ENCODE data around the gene ODAD3.
"Not testable (repeated sequence)": the region's sequence is repeated elsewhere in the genome, so short reads cannot be mapped to it uniquely, and the experiment has no call there.

Gene ODAD3

DNA sequence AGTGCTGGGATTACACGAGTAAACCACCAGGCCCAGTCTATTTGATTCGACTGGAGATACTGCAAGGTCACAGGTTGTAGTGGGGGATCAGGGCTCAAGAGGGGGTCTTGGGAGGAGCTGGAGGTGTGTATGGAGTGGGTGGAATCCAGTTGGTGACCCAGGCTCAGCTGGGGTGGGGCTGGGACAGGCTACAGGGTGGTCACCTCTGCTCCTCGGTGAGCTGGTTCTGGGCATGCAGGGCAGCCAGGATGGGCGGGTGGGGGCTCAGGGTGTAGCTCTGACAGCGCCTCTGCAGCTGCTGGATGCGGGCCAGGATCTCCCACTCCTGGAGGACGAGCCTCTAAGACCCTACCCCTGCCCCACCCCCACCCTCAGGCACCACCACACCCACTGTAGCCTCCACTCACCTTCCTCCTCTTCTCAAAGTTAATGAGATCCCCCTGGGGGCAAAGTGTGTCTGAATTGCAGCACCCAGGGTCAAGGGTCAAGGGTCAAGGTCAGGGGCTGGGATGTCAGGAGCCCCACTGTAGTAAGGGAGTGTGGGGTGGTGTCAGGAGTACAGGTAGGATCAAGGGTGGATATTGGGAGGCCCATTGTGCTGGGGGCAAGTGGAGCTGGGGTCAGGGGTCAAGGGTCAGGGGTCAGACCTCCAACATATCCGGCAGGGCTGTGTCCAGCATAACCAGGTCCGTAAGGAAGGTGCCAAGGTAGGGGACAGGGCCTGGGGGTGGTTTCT is 32.9 kb downstream of the ODAD3 start:
- no peak for DNase-seq

DNA sequence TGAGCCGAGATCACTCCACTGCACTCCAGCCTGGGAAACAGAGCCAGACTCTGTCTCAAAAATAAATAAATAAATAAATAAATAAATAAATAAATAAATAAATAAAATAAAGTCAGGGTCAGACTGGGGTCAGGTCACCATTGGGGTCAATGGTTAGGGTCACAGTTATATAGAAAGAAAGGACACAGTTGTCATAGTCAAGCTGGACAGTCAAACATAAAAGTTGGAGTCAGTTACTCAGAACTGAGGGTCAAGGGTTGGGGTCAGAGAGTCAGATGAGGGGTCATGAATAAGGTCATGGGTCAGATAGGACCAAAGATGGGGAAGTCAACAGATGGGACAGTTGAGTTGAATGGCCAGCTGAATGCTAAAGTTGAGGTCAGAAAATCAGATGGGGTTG is 34.1 kb downstream of the ODAD3 start:
- no peak for DNase-seq

DNA sequence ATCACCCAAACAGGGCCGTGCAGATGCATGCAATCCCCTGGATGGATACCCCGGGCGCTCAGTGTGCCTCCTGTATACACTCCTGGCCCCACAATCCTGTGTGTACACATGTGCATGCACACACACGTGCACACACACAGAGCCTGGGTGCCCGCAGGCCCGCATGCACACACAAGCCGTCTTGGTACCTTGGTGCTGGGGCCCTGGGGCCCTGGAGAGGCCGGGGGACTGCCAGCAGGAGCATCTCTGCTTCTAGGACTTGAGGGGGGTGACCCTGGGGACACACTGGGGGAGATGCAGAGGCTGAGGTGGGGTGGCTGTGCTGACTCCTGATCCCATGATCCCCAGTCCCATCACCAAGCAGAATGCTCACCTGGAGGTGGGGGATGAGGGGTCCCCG is 35.3 kb downstream of the ODAD3 start:
- no peak for DNase-seq

DNA sequence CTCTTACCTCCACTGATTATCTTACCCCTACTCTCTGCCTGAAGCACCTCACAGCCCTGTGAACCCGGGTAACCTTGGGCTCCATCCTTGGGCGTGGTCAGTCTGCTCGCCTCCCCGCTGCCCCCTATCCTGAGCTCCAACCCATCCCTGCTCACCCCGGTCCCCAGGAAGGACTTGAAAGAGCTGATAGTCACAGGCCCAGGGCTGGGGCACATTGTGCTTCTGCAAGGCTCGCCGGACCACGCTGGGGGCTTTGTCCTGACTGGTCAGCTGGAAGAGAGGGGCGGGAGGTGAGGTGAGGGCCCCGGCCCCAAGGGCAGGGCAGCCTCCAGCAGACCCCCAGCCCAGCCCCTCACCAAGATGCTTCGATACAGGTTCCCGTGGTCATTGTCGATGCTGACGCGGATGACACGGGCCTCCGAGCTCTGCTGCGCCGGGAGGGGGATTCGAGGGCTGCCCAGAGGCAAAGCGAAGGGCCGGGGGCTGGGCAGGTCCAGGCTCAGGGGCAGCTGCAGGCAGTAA is 37.8 kb downstream of the ODAD3 start:
- no peak for DNase-seq

DNA sequence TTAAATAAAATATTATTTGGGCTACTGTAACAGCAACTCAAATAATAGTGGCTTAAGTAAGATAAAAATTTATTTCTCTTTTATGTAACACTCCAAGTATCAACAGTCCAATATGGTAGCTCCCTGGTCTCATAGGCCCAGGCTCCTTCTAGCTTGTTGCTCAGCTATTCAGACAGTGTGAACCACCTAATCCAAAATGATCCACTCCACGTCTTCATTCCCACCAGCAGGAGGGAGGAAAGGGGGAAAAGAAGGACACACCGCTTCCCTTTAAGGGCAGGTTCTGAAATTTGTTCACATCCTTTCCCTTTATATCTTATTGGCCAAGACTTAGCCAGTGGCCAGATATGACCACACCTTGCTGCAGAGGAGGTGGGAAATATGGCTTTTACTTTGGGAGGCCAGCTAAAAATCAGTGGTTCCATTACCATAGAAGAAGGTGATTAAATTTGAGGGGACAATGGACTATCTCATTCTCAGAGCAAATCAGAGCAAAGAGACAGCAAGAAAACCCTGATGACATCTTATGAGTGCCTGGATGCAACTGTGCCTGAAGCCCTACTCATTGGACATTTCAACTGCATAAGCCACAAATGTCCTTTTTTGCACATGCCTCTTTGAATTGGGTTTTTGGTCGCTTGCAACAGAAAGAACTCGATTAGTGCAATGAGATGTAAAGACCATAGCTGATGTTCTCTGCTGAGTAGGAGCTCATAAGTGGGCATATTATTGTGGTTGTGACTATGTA is 43.8 kb downstream of the ODAD3 start:
- no peak for DNase-seq

DNA sequence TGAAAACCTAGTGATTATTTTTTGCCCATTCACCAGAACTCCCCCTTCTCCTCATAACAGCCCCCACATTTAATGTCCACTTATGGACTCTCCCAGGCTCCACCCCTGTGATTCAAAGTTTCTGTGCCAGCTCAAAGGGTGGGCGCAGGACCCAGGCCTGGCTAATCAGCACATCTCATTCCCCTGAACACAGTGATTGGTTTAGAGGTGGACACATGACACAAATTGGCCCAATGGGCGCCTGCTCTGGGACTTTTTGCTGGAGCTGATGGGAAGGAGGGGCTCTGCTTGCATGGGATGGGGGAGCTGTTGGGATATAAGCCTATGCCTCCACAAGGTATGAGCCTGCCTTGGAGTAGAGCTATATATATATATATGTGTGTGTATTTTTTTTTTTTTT is 44.6 kb downstream of the ODAD3 start:
- DNase-seq: no peak

DNA sequence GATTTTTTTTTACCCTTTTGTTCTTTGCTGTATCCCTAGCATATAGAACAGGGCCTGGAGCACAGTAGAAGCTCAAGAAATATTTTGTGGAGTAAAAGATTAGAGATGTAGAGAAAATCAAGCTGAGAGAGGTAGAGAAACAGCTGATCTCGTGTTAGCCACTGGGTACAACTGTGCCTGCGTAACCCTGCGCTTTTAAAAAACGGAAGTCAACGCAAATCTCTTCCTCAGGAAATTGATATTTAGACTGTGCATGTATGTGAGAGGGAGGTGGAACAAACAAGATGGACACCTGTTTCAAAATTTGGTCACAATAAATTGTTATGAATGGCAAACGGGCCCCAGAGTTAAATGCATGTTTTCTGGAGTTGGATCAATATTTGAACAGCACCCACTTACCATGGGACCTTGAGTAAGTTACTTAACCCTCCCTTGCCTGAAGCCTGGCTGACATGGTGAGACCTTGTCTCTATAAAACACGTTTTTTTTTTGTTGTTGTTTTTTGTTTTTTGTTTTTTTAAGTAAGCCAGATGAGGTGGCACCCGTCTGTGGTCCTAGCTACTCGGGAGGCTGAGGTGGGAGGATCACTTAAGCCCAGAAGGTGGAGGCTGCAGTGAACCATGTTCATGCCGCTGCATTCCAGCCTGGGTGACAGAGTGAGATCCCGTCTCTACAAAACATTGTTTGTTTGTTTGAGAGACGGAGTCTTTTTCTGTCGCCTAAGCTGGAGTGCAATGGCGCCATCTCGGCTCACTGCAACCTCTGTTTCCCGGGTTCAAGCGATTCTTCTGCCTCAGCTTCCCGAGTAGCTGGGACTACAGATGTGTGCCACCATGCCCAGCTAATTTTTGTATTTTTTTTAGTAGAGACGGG is 47.5 kb downstream of the ODAD3 start:
- no peak for DNase-seq

DNA sequence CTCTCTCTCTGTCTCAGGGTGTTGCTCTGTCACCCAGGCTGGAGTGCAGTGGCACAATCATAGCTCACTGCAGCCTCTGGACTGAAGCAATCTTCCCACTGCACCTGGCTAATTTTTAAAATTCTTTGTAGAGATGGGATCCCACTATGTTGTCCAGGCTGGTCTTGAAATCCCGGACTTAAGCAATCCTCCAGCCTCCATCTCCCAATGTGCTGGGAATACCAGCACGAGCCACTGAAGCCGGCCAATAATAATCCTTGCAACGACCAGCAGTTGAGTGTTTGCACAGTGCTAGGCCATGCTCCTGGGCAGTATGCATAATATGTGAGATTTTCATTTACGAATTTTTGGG is 50.2 kb downstream of the ODAD3 start:
- DNase-seq: no peak

DNA sequence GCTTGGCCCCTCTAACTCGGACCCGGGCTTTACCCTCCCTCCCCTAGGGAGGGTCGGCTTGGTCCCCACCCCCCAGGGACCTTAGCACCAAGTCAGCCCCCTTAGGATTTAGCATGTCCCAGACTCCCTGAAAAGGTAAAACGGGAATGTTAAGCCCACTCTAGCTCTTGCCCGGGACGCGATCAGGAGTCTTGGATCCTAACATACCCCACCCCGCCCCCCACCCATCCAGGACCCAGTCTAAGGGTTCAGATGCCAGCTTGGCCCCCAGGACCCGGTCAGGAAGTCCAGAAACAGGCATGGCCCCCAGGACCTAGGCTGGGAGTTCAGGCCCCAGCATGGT is 51.2 kb downstream of the ODAD3 start:
- no peak for DNase-seq

DNA sequence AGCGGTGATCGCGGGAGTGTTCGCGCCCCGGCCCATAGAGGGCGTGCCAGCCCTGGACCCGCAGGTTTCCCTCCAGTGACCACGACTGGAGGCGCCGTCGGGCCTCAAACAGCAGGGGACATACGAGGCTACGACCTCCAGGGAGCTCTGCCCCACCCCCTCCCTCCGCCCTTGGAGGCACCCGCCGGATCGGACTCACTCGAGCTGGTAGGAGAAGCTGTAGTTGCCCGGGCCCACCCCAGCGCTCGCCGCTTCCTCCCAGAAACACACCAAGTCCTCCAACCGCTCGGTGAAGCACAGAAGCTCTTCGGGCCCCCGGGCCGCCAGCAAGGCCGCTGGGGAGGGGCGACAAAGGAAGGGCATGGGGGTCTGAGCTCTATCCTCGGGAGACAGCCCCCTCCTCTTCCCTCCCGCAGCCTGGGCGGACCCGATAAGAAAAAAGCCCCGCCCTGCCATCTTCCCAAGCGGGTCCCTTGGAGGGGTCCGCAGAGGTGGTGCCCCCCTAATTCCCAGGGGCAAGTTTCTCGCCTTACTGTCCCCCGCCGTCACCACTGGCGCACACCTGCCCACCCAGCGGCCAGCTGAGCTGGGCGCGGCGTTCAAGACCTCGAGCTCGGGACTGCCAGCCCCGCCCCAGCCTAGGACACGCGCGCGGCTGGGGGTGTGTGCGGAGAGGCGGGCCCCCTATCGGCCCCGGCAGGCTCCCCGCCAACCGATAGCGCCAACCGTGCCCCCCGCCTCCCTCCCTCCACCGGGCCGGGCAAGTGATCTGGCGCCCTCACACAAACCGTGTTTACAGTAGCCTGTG is 51.8 kb downstream of the ODAD3 start:
- no peak for DNase-seq

DNA sequence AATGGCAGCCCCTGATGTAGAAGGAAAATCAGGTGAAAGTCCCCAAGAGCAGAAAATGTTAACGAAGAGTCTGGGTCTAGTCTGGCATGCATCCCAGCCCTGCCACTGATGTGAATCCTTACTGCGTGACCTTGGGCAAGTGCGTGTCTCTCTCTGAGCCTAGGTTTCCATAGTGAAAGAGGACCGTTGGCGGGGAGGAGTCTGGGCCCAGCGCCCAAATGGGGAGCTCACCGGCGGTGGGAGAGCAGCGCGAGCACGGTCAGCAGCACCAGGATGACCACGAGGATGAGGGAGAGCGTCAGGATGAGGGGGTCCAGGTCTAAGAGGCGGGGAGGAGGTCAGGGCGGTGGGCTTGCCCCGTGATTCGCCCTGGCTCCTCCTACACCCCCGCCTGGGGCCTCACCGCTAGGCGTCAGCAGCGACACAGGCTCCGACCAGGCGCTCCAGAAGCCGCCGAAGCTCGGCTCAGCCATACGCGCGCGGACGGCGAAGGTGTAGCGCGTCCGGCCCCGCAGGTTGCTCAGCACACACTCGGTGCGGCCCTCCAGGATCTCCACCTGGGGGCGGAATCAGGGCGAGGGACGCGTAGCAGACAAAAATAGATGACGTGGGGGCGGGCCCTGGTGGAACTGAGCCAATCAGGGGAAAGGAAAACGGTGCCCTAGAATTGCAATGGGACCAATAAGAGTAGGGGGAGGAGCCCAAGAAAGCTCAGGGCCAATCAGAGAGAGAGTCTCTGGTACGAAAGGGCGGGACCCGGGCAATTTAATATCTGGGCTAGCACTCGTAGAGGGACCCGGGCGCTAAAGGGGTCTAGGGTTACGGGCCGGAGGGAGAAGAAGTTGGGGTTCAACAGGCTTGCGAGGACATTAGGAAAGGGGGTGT is 54.0 kb downstream of the ODAD3 start:
- peak; percentile 99 for DNase-seq

DNA sequence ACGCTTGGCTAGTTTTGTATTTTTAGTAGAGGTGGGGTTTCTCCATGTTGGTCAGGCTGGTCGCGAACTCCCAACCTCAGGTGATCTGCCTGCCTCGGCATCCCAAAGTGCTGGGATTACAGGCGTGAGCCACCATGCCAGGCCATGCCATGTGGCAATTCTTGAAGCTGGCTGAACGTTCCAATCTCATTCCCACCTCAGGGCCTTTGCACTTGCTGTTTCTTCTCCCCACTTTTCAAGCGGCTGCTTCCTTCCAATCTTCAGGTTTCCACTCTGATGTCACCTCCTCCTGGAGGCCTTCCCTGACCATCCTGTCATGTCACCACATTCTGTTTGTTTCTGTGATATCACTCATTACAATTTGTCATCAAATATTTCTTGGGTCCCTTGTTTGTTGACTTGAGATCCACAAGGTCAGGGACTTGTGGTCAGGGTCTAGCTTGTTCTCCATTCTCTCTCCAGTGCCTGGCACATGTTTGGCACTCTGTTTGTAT is 55.0 kb downstream of the ODAD3 start:
- DNase-seq: no peak

DNA sequence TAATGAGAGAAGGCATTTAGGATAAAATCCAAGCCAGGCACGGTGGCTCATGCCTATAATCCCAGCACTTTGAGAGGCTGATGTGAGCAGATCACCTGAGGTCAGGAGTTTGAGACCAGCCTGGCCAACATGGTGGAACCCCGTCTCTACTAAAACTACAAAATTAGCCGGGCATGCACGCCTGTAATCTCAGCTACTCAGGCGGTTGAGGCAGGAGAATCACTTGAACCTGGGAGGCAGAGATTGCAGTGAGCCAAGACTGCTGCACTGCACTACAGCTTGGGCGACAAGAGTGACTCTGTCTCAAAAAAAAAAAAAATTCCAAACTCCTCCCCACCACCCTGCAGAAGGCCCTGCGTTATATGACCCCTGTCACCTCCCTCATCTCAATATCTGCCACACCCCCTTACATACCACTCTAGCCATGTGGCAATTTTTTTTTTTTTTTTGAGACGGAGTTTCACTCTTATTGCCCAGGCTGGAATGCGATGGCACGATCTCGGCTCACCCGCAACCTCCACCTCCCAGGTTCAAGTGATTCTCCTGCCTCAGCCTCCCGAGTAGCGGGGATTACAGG is 55.6 kb downstream of the ODAD3 start:
- not testable (repeated sequence) for DNase-seq

DNA sequence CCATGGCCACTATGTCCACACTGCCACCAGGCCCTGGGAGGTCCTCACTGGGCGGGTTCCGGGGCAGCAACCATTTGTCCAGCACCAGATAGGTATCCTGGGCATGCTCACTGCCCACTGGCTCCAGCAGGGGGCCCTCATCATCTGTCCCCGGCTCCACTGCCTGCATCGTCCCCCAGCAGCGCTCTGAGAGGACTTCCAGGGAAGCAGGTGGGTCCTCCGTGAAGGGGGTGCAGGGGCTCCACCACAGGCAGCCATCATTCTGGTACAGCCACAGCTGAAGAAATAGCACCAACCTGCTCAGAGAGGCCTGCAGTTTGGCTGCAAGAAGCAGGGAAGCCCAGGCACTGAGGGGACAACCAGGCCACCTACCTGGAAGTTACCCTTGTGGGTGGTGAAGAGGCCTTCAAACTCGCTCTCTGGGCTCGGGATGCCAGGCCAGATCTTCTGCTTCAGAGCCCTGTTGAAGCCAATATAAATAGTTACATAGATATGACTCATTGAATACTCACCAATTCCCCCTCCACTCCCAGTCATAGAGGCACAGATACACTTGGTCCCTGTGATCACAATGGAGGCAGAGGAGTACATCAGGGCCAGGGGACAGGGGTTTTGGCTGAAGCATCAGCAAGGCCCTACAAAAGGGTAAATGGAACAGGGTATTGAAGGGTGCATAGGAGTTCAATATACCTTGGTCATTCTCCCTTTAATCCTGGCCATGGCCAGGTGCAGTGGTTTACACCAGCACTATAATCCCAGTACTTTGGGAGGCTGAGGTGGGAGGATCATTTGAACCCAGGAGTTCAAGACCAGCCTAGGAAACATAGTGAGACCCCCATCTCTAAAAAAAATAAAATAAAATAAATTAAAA is 56.4 kb downstream of the ODAD3 start:
- no peak for DNase-seq

DNA sequence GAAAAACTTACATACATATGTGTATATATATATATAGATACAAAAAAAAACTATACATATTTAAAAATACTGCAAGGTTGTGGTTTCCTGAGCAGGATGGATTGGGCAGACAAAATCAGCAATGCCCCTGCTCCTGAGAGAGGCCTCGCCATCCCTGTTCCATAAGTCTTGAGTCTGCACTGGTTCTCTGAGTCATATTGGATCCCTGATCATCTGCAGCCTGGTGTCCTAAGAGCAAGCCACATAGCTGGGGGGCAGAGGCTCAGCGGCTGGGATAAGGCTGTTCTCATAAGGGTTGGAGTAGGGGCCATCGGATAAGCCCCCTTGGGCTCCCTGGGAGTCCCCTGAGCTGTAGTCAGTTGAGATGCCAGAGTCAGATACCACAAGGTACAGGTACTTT is 57.2 kb downstream of the ODAD3 start:
- DNase-seq: no peak

DNA sequence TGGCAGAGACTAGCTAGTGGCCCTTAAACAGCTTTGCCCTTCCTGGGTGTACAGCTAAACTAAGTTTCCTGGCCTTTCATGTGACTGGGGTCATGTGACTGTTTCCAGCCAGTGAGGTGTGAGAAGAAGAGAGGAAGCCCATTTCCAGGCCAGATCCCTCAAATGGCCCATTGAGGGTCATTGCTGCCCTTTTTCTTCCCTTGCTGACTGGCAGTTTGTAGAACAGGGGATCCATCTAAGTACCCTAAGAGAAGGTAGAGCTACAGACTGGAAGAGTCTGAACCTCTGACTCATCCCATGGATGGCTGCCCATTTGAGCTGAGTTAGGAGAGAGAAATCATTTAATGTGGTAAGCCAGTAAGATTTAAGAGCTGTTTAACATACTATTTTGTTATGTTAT is 57.7 kb downstream of the ODAD3 start:
- DNase-seq: no peak

DNA sequence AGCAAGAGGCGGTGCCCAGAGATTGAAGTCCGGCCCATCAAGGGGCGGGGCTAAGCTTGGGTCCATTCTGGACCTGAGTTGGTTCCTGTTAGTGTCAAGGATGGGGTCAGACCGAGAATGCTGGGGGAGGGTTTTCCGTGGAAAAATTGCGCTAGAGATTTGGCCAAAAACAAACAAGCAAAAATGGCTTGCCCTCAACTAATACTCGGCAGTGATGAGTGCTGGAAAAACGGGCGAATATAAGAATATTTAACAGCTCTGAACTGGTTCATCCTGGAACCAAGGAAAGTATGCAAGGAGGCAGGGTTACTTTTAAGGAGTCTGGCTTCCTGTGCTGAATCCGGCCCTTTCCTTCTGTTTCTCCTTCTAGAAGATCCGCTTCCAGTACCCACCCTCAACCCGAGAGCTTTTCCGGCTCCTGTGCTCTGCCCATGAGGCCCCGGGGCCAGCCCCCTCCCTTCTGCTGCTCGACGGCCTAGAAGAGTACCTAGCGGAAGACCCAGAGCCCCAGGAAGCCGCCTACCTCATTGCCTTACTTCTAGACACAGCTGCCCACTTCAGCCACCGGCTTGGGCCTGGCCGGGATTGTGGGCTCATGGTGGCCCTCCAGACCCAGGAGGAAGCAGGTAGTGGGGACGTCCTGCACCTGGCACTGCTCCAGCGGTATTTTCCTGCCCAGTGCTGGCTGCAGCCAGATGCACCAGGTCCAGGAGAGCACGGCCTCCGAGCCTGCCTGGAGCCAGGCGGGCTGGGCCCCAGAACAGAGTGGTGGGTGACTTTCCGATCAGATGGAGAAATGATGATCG is 59.6 kb downstream of the ODAD3 start:
- DNase-seq: peak; percentile 79

DNA sequence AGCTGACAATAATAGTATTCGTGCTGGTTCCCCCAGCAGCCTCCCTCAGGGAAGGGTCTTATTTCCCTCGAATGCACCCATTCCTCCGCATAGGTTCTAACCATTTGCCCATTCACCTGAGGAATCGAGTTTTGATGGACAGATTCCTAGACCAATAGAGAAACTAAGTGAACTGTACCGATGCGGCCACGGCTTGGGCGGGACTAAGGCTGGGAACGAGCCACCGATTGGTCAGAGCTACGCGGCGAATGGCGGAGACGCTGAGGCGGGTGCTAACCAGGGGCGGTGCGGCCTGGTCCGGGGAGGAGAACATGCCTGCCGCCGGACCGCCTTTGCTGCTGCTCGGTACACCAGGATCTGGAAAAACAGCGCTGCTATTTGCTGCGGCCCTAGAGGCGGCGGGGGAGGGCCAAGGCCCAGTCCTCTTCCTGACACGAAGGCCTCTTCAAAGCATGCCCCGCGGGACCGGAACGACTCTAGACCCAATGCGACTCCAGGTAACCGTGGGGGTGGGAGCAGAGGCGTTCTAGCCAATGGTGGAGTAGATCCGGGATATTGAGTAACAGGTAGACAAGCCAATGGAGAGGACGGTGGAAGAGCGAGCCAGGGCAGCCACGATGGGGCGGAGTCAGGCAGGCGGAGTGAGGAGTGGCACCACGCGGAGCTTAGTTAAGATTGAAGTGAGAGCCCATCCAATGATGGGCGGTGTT is 60.3 kb downstream of the ODAD3 start, which contains the start of gene SWSAP1:
SWSAP1 (plus strand) TSS at position 234 of the 710 bp plus-strand sequence; CDS start at position 249, 15 bp downstream.
- DNase-seq: peak; percentile 98

Data from central memory CD4-positive, alpha-beta T cell (primary cell).